Smooth muscle cell (in vitro differentiated cells): ENCODE measurements around the gene NR5A1. TPM values are rescaled to one million over a fixed set of nuclear protein-coding genes. Genes with fewer than 3 reads are reported as not detected.

ENCODE experiments used
- DNase-seq: peaks from one replicate; lab custom pipeline; 2025; ENCODE audit not compliant: unreplicated experiment; lab: John Stamatoyannopoulos, UW
- H2AFZ ChIP-seq: fragments of 200-600 bp; sonication (generic); 2 replicates; pipeline ENCODE4 v1.6.0; 2016; ENCODE audit warnings: antibody characterized with exemption, low read depth, mild to moderate bottlenecking
- H3F3A ChIP-seq: fragments of 200-600 bp; sonication (generic); 2 replicates; pipeline ENCODE4 v1.6.0; 2017; ENCODE audit warnings: antibody characterized with exemption, low read depth
- H3K27ac ChIP-seq: fragments of 200-600 bp; sonication (generic); 2 replicates; pipeline ENCODE4 v1.5.1; 2016; ENCODE audit warnings: low read depth, mild to moderate bottlenecking
- H3K27me3 ChIP-seq: fragments of 200-600 bp; sonication (generic); 2 replicates; pipeline ENCODE4 v1.6.1; 2016; ENCODE audit warnings: low read depth, mild to moderate bottlenecking
- H3K36me3 ChIP-seq: fragments of 200-600 bp; sonication (generic); 2 replicates; pipeline ENCODE4 v1.5.1; 2016; ENCODE audit warnings: low read depth
- H3K4me1 ChIP-seq: fragments of 200-600 bp; sonication (generic); 2 replicates; pipeline ENCODE4 v1.5.1; 2016; ENCODE audit warnings: low read depth
- H3K4me2 ChIP-seq: fragments of 200-600 bp; sonication (generic); 2 replicates; pipeline ENCODE4 v1.6.0; 2016; ENCODE audit warnings: mild to moderate bottlenecking
- H3K4me3 ChIP-seq: fragments of 200-600 bp; sonication (generic); 2 replicates; pipeline ENCODE4 v1.5.1; 2016; ENCODE audit warnings: mild to moderate bottlenecking
- H3K79me2 ChIP-seq: fragments of 200-600 bp; sonication (generic); 2 replicates; pipeline ENCODE4 v1.6.0; 2016; ENCODE audit warnings: low read depth, mild to moderate bottlenecking
- H3K9ac ChIP-seq: fragments of 200-600 bp; sonication (generic); 2 replicates; pipeline ENCODE4 v1.6.0; 2016; ENCODE audit warnings: low read depth
- H3K9me3 ChIP-seq: fragments of 200-600 bp; sonication (generic); replicated peaks from 2 replicates; pipeline ENCODE4 v1.5.1; 2016; ENCODE audit warnings: low read depth
- H4K20me1 ChIP-seq: fragments of 200-600 bp; sonication (generic); 2 replicates; pipeline ENCODE4 v1.6.0; 2016; ENCODE audit warnings: low read depth
- WGBS: methylation state at CpG from one replicate; pipeline ENCODE4 v1.1.7; 2016; ENCODE audit warnings: low lambda C conversion rate; 5-methylcytosine and 5-hydroxymethylcytosine counted together
- polyA plus RNA-seq: library from polyadenylated mRNA; unstranded; fragments of >200 nt; fragmentation: Nextera tagmentation; extraction: Ambion mirVana; gene quantifications from 2 replicates; pipeline ENCODE4 v1.2.1, GENCODE V29; 2016
- total RNA-seq: library from RNA; depleted of rRNA; stranded (reverse); fragments of >200 nt; gene quantifications from 2 replicates; pipeline ENCODE4 v1.2.3, GENCODE V29; 2014
- TF ChIP-seq, protein P1 (sequence below): fragments of 200-600 bp; sonication (generic); IDR thresholded peaks from 2 replicates; pipeline ENCODE4 v1.5.1; 2017; ENCODE audit warnings: borderline replicate concordance, mild to moderate bottlenecking, antibody characterized with exemption; ENCODE audit not compliant: insufficient read depth, poor library complexity, severe bottlenecking

Gene NR5A1
- total and polyA plus RNA-seq, 2 experiments from 2014 or later, result not detected

DNA sequence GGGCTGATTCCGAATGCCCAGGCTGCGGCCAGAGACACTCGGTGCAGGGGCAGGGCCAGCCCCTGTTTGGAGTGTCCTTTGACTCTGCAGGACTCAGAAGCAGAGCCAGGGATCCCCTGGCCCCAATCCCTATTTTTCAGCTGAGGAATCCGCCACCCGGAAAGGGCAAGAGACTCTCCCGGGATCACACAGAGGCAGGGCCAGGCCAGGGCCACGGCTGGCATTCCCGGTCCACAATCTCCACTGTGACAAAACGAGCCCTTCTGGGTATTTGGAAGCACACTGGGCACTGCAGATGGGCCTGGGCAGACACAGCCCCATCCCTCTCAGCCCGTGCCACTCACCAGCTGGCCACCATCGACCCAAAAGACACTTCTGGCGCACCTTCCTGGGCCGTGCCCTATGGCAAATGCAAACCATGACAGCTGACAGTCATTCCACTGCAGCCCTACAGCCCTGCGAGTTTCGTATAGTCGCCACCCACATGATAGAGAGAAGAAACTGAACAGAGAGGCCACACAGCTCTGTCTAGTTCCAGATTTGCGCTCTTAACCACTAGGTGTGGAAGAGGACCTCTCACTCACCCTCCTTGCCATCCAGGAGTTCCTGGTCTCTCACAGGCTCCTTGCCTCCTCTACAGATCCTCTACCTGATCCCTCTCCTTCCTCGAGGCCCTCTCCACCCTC, 13.3 kb downstream of the NR5A1 start:
- no peaks in the 10 kb centered on the region for H3K79me2 ChIP-seq
- no peak overlapping the region for H3K27ac ChIP-seq
- H4K20me1 ChIP-seq, result no peaks in the 10 kb centered on the region
- peaks cover 5% of the 10 kb centered on the region for H3K4me1 ChIP-seq
- H3K36me3 ChIP-seq, result no peaks in the 10 kb centered on the region
- H3K4me2 ChIP-seq, result no peak overlapping the region
- WGBS, result 94% methylated on average over 18 of the region's 18 CpGs
- H3K9me3 ChIP-seq, result no peaks in the 10 kb centered on the region
- H3F3A ChIP-seq, result no peaks in the 10 kb centered on the region
- no peak overlapping the region for H3K9ac ChIP-seq
- TF ChIP-seq, protein P1, sequence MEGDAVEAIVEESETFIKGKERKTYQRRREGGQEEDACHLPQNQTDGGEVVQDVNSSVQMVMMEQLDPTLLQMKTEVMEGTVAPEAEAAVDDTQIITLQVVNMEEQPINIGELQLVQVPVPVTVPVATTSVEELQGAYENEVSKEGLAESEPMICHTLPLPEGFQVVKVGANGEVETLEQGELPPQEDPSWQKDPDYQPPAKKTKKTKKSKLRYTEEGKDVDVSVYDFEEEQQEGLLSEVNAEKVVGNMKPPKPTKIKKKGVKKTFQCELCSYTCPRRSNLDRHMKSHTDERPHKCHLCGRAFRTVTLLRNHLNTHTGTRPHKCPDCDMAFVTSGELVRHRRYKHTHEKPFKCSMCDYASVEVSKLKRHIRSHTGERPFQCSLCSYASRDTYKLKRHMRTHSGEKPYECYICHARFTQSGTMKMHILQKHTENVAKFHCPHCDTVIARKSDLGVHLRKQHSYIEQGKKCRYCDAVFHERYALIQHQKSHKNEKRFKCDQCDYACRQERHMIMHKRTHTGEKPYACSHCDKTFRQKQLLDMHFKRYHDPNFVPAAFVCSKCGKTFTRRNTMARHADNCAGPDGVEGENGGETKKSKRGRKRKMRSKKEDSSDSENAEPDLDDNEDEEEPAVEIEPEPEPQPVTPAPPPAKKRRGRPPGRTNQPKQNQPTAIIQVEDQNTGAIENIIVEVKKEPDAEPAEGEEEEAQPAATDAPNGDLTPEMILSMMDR, result no peak
- DNase-seq, result no peak
- H3K4me3 ChIP-seq, result no peak overlapping the region
- no peak overlapping the region for H2AFZ ChIP-seq
- peaks cover 3% of the 10 kb centered on the region for H3K27me3 ChIP-seq

- Histone ChIP-seq H3K9me3 (no peaks in the 10 kb centered on the region), H3F3A (no peaks in the 10 kb centered on the region), H3K9ac (no peak overlapping the region), H3K27me3 (peaks cover 7% of the 10 kb centered on the region), H3K4me3 (no peak overlapping the region), H3K36me3 (no peaks in the 10 kb centered on the region), H3K4me1 (peaks cover 8% of the 10 kb centered on the region), H3K27ac (no peak overlapping the region), H3K79me2 (no peaks in the 10 kb centered on the region), H3K4me2 (no peak overlapping the region), H2AFZ (no peak overlapping the region), H4K20me1 (no peaks in the 10 kb centered on the region)
- TF ChIP-seq, protein P1, result no peak
- 95% methylated on average over 4 of the region's 4 CpGs for WGBS
- DNase-seq, result no peak
Observed at GRCh38 chr9:124493218-124493617, 14.0 kb downstream of the NR5A1 start.

GRCh38 chr9:124492818-124493217, 14.4 kb downstream of the NR5A1 start:
- Histone ChIP-seq H3K27me3 (peaks cover 11% of the 10 kb centered on the region), H2AFZ (no peak overlapping the region), H3K9me3 (no peaks in the 10 kb centered on the region), H3F3A (no peaks in the 10 kb centered on the region), H3K79me2 (no peaks in the 10 kb centered on the region), H3K4me2 (no peak overlapping the region), H3K27ac (no peak overlapping the region), H3K4me1 (peaks cover 9% of the 10 kb centered on the region), H3K4me3 (no peak overlapping the region), H4K20me1 (no peaks in the 10 kb centered on the region), H3K9ac (no peak overlapping the region), H3K36me3 (no peaks in the 10 kb centered on the region)
- TF ChIP-seq, protein P1, result no peak
- 89% methylated on average over 18 of the region's 19 CpGs for WGBS
- DNase-seq, result no peak
